ENCODE data around the gene KRT17. TPM values are rescaled to one million over a fixed set of nuclear protein-coding genes. Genes with fewer than 3 reads are reported as not detected.

KRT17 gene
- total and polyA plus RNA-seq, 2 of the 4 experiments (the other 2 are of a cell fraction), result 2.5 to 4.6 TPM

DNA sequence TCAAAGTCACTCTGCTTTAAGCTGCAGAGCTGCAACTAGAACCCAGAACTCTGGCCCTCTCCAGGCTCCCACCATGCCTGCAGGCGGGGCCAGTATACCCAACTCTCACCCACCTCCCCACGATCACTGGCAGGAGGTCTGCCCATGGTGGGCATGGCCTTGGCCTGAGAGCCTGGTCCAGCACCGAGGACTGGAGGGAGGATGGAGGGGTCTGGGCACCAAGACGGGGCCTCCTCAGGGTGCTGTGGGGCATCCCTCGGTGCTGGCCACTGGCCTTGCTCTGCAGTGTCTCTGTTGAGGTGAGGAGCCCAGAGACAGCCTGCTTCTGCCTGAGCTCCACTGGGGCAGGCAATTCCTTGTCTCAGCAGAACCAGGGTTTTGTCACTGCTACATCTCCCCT lies 10.3 kb downstream of the KRT17 start:
- DNase-seq (no peak), ATAC-seq (ENCODE audit: low read depth) (no peak)
- no peak overlapping the region for H2AK9ac ChIP-seq (replicated peaks; ENCODE audit: low read depth, low read length, poor library complexity)
- no peak overlapping the region for H3K4me3 ChIP-seq (ENCODE audit: insufficient read depth, low read depth, low read length)
- no peak overlapping the region for H2AK5ac ChIP-seq (ENCODE audit: low read depth, low read length)
- H3K36me3 ChIP-seq (ENCODE audit: control insufficient read depth, insufficient read depth, low read length), result no peaks in the 10 kb centered on the region
- H2BK15ac ChIP-seq (ENCODE audit: low read depth, low read length), result no peak overlapping the region
- no peak overlapping the region for H4K8ac ChIP-seq (ENCODE audit: low read depth in 2 of 2, low read length in 2 of 2)
- no peaks in the 10 kb centered on the region for H3K4me1 ChIP-seq (ENCODE audit: control insufficient read depth, insufficient read depth, low read length)
- dilution Hi-C loops (cut with HindIII; ENCODE audit: low sequenced_read_pairs, unreplicated experiment), result no loop called here
- BruUV-seq (replicated peaks), result no TSS peak
- H3K9me1 ChIP-seq (ENCODE audit: insufficient read depth, low read length), result no peaks in the 10 kb centered on the region
- H3K14ac ChIP-seq (replicated peaks; ENCODE audit: low read depth, low read length), result no peak overlapping the region
- no peak overlapping the region for H3K4me2 ChIP-seq (ENCODE audit: low read depth, low read length)
- no peaks in the 10 kb centered on the region for H4K20me1 ChIP-seq (ENCODE audit: insufficient read depth, low read length)
- ChIA-PET POLR2A (ENCODE audit: unreplicated experiment) (no interaction called here), CTCF (no interaction called here)
- H3K4ac ChIP-seq (ENCODE audit: low read depth, low read length), result no peak overlapping the region
- no peak overlapping the region for H2AFZ ChIP-seq (replicated peaks; ENCODE audit: low read length, poor library complexity)
- TF ChIP-seq RCOR1 (IDR thresholded peaks at IDR 0.05; ENCODE audit: insufficient replicate concordance, low read length), result no peak
- no peak for TF ChIP-seq RAD21 (IDR thresholded peaks at IDR 0.05; ENCODE audit: low read length)
- no peak for TF ChIP-seq MXI1 (IDR thresholded peaks at IDR 0.05; ENCODE audit: borderline replicate concordance, low read depth, low read length)
- TF ChIP-seq RFX5 (IDR thresholded peaks at IDR 0.05; ENCODE audit: low read depth, low read length), result no peak
- no peak for TF ChIP-seq MAFK (IDR thresholded peaks at IDR 0.05; ENCODE audit: low read depth, low read length)
- no peak for TF ChIP-seq SMC3 (IDR thresholded peaks at IDR 0.05; ENCODE audit: low read depth, low read length)
- no peak for TF ChIP-seq POLR2A (IDR thresholded peaks at IDR 0.05; ENCODE audit: low read depth, low read length)
- TF ChIP-seq, protein P1, sequence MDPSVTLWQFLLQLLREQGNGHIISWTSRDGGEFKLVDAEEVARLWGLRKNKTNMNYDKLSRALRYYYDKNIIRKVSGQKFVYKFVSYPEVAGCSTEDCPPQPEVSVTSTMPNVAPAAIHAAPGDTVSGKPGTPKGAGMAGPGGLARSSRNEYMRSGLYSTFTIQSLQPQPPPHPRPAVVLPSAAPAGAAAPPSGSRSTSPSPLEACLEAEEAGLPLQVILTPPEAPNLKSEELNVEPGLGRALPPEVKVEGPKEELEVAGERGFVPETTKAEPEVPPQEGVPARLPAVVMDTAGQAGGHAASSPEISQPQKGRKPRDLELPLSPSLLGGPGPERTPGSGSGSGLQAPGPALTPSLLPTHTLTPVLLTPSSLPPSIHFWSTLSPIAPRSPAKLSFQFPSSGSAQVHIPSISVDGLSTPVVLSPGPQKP (IDR thresholded peaks at IDR 0.05; ENCODE audit: borderline replicate concordance, low read depth, low read length), result no peak
- no peaks in the 10 kb centered on the region for H3K79me1 ChIP-seq (ENCODE audit: low read depth in 1 of 2, low read length in 2 of 2)
- no peak overlapping the region for H3K23ac ChIP-seq (ENCODE audit: low read depth, low read length)
- no peaks in the 10 kb centered on the region for H3K9me3 ChIP-seq (ENCODE audit: control insufficient read depth, insufficient read depth, low read length)
- no peak overlapping the region for H2BK120ac ChIP-seq (ENCODE audit: low read depth, low read length)
- H2BK5ac ChIP-seq (ENCODE audit: low read depth, low read length, poor library complexity, severe bottlenecking), result no peak overlapping the region
- H3K27ac ChIP-seq (ENCODE audit: insufficient read depth, low read length), result no peak overlapping the region
- H3K56ac ChIP-seq (ENCODE audit: extremely low read depth, insufficient read depth, low read length), result no peak overlapping the region
- peaks cover 46% of the 10 kb centered on the region for H3K27me3 ChIP-seq (ENCODE audit: control insufficient read depth, insufficient read depth, low read length)
- no peak overlapping the region for H4K5ac ChIP-seq (ENCODE audit: low read depth, low read length)
- intact Hi-C loops (cut with micrococcal nuclease), result no loop called here
- no peak overlapping the region for H3K9ac ChIP-seq (ENCODE audit: low read depth, low read length)
- no peak overlapping the region for H4K91ac ChIP-seq (ENCODE audit: insufficient read depth, low read depth, low read length)
- in situ Hi-C loops (cut with MboI; ENCODE audit: low sequenced_read_pairs), result no loop called here
- WGBS, 2 experiments (ENCODE audit: extremely low coverage in 2 of 2, insufficient read length in 1 of 2), result no CpG with 5 or more reads among the region's 5 CpGs
- H2BK20ac ChIP-seq (ENCODE audit: low read depth, low read length), result no peak overlapping the region
- no peak overlapping the region for H3K18ac ChIP-seq (ENCODE audit: low read depth, low read length)

Measured in IMR-90 (cell line).